GM19193 (cell line): ENCODE measurements around the gene LRCH3.

Source experiments
- POLR2A ChIP-seq: IDR thresholded peaks from 4 replicates; pipeline ENCODE4 v1.6.1; 2011; ENCODE audit not compliant: insufficient read depth, insufficient read length; ENCODE audit errors: extremely low read depth

LRCH3 gene

DNA sequence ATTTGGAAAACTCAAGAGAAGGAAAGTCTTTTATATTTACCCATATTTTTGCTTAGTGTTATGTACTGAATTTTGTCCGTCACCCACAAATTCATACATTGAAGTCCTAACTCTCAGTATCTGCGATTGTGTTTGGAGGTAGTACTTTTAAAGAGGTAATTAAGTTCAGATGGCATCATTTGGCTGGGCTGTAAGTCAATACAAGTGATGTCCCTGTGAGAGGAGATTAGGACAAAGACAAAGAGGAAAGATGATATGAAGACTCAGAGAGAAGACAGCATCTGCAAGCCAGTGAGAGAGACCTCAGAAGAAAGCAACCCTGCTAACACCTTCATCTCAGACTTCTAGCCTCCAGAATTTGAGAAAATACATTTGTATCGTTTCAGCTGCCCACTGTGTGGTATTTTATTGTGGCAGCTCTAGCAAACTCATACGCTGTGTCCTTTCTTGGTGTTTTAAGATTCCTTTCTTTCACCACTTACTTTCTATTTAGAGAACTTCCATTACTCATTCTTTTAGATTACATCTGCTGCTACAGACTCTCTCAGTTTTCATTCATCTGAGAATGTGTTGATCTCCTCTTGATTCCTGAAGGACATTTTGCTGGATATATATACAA is 17.0 kb downstream of the LRCH3 start:
- no peak for TF ChIP-seq POLR2A

- no peak for TF ChIP-seq POLR2A
Observed at GRCh38 chr3:197809356-197810020, 18.4 kb downstream of the LRCH3 start.

- TF ChIP-seq POLR2A = no peak
Observed at GRCh38 chr3:197810901-197811300, 19.8 kb downstream of the LRCH3 start.

DNA sequence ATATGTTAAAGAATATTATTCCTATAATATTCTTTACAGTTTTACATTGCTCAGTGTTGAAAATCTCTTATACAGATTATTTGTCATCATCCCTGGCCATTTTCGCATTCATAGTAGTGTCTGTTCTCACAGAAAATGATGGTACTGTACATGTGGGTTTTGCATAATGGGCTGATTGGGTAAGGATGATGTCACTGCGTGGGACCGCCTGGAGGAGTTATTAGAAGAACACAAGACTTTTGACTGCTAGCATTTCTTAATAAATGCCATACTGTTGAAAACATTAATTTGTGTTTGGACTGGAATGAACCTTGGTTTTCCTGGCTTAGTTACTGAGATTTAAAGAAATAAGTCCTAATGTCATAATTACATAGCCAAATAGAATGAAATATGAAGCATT is 20.3 kb downstream of the LRCH3 start:
- TF ChIP-seq POLR2A = no peak

DNA sequence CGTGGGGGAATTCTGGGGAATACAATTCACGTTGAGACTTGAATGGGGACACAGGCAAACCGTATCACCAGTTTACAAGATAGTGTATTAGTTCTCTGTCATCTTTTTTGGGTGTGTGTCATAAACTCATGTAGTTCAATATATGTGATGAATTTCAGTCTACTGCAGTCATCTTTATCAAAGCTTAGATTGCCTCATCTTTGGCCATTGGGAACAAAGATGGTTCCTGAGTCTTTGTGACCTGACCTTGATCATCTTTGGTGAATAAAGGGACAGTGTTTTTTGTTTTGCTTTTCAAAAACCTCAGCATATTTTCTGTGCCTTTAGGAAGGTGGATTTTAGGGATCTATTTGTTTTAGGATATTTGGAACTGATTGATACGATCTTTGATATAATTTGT is 23.3 kb downstream of the LRCH3 start:
- no peak for TF ChIP-seq POLR2A

GRCh38 chr3:197820550-197821335 is 29.7 kb downstream of the LRCH3 start:
- TF ChIP-seq POLR2A = no peak

GRCh38 chr3:197829397-197830045 is 38.5 kb downstream of the LRCH3 start:
- TF ChIP-seq POLR2A = no peak

- TF ChIP-seq POLR2A = no peak
Observed at GRCh38 chr3:197830308-197830966, 39.4 kb downstream of the LRCH3 start.

DNA sequence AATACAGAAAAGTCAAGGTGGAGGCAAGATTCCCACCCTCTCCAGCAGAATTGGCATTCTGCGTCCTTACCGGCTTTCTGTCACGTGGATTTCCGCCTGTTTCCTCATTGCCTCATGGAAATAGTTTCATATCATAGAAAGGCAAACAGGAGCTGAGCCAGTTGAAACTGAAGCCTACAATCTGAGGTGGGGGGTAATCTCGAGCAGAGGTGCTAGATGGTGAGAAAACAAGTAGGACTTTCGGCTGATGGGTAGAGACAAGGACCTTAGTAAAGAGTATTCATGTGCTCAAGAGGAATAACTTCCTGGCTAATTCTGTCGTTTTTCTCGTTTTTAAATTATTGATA is 39.9 kb downstream of the LRCH3 start:
- no peak for TF ChIP-seq POLR2A

DNA sequence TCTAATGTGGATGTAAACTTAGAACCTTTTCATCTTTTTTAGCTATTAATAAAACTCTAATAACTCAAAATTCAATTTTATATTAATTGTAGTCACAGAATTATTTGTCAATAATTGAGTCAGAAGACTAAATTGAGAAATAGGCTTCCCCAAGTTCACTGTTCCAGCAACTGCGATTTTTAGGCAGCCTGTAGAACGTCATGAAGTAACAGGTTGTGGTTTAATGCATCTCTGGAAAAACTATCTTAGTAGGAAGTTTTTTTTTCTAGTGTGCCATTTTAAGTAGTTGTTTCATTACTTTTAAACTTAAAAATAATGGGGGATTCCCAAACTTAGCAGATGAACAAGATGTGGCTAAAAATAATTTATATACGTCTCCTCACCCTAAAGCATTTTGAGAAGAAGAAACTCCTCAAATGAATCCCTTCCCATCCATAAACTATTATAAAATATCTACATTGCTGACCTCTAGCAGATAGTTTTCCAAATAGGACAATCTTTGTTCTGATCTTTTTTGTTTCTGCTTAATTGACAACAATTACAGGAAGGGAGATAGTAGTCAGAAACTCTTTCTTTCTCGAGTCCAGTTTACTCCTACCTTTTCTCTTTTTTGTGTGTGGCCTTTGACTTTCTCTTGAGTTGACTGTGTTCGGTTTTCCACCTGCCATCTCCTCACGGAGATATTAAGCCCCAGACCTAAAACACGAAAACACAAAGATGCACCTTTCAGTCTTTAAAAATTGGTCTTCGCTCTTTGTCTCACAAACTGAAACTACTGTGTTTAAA is 43.1 kb downstream of the LRCH3 start:
- TF ChIP-seq POLR2A = no peak

- no peak for TF ChIP-seq POLR2A
Observed at GRCh38 chr3:197835509-197835908, 44.5 kb downstream of the LRCH3 start.

DNA sequence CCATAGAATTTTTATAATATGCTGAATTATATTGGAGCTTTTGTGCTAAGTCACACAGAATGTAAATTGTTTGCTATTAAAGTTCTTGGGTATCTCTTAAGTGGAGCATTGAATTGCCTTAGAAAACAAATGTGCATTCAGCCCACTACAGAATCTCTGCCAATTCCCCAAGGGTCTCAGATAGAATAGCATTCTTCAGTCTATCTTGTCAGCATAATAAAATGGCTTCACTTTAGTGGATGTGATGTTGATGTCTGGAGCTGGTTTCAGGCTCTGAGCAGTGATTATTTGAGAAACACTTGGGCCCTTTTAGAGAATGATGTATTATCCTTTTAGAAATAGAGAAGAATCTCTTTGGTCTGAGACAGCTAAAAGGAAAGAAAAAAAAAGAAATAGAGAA is 45.2 kb downstream of the LRCH3 start:
- no peak for TF ChIP-seq POLR2A

GRCh38 chr3:197837282-197837681 is 46.2 kb downstream of the LRCH3 start:
- no peak for TF ChIP-seq POLR2A

DNA sequence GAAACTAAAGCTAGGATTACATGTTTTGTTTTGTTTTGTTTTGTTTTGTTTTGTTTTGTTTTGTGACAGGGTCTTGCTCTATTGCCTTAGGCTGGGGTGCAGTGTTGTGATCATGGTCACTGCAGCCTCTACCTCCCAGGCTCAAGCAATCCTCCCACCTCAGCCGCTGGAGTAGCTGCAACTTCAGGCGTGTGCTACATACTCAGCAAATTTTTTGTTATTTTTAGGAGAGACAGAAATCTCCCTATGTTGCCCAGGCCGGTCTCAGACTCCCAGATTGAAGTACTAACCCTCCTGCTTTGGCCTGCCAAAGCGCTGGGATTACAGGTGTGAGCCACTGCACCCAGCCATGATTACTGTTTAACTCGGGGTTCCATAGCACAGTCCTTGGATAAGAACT is 50.7 kb downstream of the LRCH3 start:
- TF ChIP-seq POLR2A = no peak
